HCEC 1CT (cell line): ENCODE data around the gene RASAL2.

Experiments
- DNase-seq: peaks from one replicate; pipeline ENCODE4 v3.0.0-alpha.2; 2017

RASAL2 gene

DNA sequence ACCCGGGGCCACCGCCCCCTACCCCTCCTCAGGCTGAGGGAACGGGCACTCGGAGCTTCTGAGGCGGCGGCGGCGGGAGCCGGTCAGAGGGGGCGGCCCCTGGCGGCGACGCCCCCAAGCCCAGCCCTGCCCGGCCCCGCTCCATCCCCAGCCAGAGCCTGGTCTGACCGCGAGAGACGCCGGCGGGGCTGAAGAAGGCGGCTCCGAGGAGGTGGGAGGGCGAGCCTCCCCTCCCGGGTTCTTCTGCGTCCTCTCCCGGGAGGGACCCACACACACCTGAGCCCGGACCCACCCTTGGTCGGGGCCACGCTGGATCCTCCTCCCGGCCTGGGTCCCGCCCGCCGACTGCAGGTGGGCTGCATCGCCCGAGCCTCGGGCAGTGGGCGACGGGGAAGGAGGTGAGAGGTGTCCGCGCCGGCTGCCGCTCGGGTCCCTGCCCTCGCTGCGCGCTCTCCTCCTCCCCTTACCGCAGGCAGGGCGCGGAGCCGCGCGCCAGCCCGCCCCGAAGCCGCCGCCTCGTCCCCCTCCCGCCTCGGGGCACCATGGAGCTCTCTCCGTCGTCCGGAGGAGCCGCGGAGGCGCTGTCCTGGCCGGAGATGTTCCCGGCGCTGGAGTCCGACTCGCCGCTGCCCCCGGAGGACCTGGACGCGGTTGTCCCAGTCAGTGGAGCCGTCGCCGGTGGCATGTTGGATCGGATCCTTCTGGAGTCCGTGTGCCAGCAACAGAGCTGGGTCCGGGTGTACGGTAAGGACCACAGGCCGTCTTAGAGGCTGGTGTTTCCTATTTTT, at the start of gene RASAL2:
TSS of gene RASAL2 (plus strand) at position 154 of the 788 bp plus-strand sequence. CDS start at position 543, 389 bp downstream.
- peak; percentile 71 for DNase-seq

DNA sequence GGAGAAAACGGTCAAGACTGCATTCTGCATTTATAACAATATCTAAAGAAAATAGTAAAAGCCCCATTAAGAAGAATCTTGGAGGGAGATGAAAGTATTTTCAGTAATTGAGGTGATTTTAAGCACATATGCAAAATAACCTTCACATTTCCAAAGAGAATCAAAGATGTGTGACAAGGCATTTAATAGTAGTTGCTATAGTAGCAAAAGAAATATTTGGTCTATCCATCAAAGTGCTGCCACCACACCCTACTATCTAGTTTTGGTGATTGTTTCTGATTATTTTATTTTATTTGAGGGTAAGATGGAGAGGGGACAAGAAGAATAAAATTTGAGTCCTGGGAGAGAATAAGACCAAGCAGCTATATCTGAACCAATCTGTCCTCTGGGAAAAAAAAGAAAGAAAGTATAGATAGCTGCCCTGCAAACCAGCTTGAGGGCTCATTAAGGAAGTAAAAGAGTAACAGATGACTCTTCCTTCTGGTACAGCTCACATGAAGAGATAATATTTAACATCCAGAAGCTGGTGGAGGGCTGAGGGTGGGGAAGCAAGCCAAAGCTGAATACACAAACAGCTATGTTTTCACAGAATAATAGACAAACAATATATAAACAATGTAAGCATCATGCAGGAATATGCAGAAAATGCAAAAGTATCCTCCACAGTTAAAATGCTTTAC, 47.2 kb upstream of the RASAL2 start:
- no peak for DNase-seq

DNA sequence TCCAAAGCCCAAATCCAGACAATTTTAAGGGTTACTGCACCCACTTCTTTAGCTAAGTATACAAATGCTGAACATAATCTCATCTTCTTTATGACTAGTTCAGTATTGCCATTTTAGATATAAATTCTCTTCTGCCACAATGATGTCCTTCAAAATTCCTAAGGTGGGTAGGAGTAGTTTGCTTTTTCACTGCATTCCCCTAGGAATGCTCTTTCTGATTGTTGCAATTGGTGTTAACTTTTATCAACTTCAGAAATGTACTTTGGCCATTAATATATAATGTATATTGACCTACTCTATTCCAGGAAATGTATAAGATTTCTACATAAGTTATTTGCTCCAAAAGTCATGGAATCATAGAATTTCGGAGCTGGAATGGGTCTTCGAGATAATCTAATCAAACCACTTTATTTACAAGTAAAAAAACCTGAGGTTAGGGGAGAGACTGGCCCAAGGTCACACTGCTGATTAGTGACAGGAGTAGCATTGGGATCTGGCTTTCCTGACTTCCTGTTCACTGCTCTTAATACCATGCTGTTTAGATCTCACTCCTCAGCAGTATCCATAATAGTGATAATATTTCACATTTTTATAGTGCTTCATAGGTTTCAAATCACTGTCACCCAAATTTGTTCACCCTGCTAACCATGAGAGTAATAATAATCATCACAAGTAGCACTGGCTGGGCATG, 46.4 kb upstream of the RASAL2 start:
- no peak for DNase-seq

DNA sequence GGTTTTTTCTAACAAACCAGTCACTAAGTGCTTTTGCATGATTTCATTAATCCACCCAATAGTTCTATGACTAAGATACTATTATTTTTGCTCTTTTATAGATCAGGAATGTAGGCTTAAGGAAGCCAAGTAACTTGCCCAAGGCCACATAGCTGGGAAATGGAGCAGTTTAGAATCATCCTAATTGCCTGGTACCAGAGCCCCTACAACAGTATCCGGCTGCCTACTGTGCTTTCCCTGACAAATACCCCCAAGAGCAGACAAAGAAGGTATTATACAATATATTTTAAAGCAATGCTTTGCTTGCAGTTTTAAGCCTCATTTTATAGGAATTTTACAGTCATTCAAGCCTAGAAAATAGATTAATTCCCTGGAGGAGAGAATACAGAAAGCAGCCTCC, 45.5 kb upstream of the RASAL2 start:
- no peak for DNase-seq

DNA sequence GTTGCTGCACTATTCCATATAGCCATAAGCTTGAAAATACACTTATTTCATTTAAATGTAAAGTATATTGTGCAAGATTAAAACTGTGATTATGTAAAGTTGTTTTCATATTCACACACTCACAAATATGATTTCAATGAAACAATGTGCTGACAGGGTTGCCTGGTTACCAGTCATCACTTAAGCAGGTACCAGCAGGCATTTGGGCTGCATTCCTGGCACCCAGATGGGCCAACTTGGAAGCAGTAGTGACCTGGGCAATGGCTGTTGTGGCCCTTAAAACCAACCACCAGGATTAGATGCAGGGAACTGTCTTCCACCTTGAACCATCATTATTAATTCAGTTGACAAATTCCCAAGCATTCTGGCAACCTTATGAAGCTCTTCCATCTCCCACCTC, 45.0 kb upstream of the RASAL2 start:
- DNase-seq = no peak

DNA sequence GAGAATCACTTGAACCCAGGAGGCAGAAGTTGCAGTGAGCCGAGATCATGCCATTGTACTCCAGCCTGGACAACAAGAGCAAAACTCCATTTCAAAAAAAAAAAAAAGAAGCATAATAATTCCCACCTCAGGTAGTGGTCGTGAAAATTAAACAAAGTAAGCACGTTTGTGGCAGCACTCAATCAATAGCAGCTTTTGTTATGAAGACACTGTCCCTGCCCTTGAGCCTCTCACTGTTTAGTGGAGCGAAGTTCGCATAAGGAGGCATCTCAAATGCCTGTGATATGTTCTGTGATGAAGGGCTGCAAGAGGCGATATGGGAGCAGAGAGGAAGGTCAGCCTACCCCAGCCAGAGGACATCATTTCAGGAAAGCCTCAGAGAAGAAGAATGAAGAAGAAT, 43.8 kb upstream of the RASAL2 start:
- no peak for DNase-seq

DNA sequence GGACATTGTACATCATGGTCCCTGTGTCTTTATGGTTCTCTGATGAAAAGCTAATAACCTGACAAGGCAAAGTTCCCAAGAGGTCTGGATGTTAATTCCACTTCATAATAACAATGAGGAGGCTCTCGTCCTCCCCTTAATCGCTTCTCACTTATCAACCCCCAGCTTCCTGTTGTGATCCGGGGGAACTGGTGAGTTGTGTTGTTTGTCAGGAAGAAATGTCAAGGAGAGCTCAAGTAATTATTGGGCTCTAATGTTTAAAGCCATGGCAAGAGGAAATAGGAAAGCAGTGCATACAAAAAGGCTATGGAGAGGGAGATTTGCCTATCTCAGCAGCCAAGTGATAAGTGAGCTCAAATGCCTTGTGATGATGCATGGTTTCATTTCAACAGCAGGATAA, 42.8 kb upstream of the RASAL2 start:
- no peak for DNase-seq

DNA sequence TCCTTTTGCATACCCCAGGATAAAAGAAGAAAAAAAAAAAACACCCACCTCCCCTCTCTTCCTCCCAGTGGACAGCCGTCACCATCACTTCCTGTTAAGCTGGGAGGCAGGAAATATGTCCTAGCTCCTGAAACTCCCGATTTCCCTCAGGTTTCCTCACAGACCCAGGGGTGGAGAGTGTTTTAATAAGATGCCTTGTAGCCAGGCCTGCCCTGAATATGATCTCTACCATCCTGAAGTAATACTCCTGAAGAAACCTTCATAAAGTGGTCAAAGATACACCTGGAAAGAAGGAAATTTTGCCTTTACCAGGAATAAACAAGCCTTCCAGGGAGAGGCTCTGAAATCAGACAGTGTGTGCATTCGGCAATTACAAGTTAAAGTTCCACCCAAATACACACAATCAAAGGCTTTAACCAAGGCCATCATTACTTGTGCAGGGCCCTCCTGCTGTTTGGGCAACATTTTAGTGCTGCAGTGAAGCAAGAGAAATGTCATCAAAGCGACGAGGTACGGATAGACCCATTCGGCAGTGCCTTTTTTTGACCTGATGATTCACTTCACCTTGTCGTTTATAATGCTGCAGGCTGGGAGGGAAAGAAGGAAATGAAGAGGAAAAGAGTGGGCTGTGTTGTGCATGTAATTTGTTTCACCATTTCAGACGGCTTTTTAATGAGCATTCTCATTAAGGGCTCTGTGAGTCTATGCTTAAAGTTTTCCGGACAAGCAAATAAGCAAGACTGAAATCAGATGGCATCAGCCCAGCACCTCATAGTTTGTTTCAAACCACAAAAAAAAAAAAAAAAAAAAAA, 41.0 kb upstream of the RASAL2 start:
- no peak for DNase-seq

DNA sequence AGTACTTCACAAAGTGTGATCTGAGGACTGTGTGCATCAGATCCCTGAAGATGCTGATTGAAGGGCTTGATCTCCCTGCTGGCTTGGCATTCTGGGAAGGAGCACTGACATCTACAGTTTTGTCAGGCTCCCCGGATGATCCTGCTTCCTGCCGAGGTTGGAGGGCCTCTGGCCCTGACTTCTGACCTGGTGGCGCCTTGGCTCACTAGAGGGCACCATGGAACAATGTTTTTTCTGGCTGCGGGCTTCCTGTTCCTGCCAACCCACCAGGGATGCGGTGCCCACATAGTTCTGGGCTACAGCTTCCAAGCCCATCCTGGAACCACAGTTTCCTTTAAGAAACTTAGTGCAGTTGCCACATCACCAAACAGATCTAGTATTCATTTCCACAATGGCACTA, 38.8 kb upstream of the RASAL2 start:
- peak; percentile 55 for DNase-seq

DNA sequence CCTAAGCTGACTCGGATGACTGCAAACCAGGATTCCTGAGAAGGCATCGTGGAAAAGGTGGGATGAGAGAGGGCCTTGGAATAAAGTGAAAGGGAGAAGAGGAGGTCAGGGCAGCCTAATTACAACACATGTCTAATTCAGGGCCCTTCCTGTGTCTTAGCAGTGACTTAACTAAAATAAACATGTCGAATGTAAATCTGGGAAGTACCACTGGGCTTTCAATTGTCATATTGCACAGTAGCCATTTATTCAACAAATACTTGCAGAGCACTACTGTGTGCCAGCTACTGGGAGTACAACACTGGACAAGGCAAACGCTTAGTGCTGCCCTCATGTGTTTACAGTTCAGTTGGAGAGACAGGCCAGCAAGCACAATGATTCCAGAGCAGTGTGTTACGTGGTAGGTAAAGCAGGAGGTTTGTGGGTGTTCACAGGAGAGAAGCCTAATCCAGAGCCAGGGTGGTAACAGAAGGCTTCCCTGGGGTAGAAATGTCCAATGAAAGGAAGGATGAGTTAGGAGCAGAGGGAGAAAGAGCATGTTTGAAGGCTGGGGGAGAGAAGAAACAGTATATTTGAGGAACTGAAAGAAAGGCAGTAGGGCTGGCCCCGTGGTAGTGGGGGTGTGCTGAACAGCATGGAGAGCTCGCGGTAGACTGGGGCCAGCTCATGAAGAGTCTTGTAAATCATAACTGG, 38.0 kb upstream of the RASAL2 start:
- peak; percentile 58 for DNase-seq

DNA sequence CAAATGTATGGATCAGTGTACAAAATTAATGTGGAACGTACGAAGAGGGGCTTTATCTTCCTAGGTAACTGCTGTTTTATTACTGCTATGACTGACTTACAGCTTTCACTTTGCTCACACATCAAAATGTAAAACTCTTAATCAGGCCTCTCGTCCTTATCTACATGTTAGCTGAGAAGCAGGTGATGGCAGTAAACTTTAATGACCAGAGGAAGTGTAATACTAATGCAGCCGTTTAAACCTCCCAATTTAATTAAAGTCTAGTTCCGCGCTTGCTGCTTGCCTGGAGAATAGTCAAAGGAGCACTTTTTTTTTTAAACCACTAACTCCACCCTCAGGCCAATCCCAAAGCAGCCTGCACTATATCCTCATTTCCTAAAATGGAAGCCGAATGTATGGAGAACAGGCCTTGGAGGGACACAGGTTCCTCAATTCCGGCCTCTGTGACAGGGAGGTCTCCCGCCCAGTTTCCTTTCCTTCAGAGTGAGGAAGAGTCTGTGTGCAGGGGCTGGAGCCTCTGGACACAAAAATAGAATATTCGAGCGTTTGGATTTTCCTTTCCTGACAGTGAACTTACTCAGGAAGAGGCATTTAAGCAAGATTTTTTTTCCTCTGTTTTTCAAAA, 36.7 kb upstream of the RASAL2 start:
- DNase-seq = no peak

DNA sequence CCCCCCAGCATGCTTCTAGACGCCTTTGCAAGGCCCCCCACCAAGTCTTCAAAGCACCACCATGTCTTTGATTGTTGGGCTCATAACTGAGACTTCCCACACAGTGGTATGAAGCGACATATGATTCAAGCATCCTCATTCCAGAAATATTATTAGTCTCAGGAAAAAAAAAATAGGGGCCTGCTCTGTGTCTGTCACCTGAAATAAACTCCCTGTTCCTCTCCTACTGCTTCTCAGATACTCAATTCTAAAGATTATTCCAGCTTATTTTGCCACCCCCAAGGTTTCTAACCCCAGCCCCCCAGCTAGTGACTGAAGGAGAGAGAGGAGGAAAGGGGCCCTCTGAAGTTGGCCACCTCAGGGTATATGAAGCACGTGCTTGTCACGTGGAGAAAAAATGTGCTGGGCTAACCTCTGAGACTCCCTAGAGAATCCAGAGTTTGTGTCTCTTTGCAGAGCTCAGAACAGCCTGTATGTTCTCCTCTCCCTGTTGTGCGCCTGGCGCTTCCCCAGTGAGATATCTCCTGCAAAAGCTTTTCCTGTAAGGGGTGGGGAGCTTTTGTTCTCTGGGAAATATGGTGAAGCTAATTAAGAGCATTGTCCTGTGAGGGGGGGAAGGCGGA, 35.9 kb upstream of the RASAL2 start:
- peak; percentile 74 for DNase-seq

DNA sequence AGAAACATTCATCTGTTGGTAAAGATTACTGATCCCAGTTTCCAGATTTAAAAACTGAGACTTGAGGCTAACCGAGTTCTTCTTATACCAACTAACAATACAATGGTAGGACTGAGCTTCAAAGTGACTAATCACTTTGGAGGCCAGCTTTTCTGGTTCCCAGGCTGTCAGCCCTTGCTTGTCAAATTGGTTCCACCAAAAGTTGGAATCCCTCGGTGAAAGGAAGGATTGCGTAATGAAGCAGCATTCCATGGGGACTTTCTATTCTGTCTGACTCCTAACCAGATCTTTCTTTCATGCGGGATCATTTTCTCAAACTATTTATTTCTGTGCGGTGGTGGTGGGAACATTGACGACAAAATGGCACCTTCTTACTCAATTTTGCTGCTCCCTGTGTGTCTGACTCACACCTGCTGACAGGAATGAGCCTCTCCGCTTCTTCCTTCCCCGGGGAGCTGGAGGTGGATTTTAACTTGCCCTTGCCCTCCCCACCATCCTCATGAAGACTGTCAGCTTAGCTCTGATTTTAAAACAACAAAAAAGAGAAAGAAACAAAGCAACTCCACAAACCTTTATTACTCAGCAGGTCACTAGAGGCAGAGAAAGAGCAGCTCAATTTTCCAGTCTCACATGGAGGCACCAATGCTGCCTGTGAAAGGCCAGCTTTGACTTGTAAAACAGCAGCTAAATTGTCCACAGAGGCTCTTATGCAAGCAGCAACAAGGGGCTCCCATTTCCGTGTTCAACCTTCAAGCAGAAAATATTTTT, 32.9 kb upstream of the RASAL2 start:
- DNase-seq = peak; percentile 74

DNA sequence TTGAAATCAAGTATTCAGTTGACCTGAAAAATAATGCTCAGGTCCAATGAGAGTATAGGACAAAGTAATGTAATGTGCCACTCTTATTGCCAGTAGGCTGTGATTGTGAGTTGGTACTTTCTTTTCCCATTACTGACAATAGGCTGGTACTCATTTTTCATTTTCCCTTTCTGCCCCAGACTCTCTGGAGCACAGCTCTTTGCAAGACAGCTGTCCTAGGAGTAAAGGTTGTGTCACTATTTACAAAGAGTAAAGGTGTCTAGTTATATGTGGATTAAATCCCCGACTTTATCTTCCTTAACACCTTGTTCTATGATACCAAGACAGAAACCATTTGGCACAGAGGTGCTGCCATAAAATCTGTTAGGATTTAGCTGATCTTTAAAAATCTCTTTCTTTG, 32.3 kb upstream of the RASAL2 start:
- DNase-seq = no peak

DNA sequence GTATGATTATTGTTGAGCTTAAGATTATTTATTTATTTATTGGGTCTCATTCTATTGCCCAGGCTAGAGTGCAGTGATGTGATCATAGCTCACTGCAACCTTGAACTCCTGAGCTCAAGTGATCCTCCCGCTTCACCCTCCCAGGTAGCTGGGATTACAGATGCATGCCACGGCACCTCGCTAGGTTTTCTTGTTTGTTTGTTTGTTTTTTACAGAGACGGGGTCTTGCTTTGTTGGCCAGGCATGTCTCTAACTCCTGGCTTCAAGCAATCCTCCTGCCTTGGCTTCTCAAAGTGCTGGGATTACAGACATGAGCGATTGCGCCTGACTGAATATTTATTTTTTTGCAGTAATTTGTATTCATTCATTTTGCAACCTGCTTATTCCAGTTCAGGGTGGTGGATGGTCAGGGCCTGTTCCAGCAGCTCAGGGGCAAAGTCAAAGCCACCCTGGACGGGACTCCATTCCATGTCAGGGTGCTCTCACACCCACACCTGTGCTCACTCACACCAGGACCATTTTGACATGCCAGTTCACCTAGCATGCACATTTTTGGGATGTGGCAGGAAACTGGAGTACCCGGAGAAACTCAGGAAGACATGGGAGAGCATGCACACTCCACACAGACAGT, 29.6 kb upstream of the RASAL2 start:
- no peak for DNase-seq

DNA sequence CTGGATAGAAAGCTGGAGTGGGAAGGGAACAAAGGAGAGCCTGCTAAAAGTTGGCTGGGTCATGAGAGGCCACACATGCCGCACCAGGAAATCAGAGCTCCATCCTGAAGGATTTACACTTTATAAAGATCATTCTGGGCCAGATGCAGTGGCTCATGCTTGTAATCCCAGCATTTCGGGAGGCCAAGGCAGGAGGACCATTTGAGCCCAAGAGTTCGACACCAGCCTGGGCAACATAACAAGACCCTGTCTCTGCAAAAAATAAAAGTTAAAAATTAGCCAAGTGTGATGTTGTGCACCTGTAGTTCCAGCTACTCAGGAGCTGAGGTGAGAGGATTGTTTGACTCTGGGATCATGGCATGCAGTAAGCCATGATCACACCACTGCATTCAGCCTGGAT, 28.7 kb upstream of the RASAL2 start:
- DNase-seq = no peak

DNA sequence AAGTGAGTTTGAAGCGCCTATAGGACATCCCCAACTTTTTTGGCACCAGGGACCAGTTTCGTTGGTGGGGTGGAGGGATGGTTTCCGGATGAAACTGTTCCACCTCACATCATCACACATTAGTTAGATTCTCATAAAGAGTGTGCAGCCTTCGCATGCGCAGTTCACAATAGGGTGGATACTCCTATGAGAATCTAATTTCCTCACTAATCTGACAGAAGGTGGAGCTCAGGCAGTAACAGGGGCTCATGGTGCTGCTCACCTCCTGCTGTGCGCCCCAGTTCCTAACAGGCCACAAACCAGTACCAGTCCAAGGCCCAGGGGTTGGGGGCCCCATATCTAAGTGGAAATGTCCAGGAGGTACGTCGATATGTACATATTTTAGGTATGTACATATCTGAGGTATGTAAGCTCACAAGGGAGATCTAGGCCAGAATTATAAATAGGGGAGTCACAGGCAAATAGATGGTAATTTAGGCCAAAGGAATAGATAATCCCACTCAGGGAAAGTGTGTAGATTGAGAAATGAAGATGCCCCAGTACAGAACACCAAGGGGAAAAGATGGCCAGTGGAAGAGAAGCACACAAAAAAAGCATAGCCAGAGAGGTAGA, 27.5 kb upstream of the RASAL2 start:
- DNase-seq = no peak

DNA sequence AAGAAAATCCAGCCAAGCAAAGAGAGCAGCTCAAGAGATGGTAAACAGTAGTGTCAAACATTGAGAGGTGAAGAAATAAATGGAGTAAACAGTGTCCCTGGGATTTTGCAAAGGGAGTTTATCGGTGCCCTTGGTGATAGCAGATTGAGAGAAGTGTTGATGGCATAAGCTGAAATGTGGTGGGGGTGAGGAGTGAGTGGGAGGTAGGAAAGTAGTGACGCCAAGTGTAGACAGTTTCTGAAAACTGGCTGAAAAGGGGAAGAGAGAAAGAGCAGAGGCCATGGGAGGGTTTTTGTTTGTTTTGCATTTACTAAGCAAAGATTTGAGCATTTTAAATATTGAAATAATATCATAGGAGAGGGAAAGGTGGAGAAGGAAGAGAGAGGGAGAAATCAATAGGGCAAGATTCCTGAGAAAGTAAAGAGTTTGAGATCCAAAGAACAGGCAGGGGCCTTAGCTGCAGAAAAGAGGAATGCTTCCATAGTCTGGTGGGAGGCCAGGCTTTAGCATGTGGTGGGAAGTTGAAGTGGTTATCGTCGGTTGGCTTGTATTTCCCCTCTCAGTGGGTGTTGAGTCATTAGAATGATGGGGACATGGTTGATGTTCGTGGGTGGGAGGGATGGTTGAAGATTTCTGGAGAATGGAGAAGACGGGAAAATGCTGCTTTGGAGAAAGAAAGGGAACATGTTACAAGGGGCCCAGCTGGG, 26.8 kb upstream of the RASAL2 start:
- no peak for DNase-seq

DNA sequence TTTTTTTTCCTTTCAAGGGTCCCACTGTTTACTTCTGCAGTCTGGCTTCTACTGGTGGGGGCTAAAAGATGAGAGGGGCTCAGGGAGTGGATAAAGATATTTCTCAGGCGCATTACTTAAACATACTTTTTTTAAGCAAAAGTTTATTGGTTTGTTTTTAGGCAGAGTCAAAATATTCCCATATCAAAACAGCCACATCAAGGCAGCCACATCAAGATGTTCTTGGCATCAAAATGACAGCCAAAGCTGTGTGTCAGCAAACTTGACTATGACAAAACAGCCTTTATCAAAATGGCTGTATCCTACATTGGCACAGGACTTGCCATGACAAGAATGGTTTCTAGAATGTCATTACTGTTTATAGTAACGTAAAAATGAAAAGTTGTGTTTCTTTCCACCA, 22.1 kb upstream of the RASAL2 start:
- no peak for DNase-seq
